Activated T-cell treated with anti-CD3 and anti-CD28 coated beads, Interleukin-2, amount 50 U/mL, for 48 hours (primary cell): ENCODE results near the gene LIN7B.
A peak's percentile ranks its signal among the peaks of the same experiment; 100 is the strongest.

Source experiments
- DNase-seq, 2 experiments: peaks; one replicate each; pipeline ENCODE4 v3.0.0-alpha.2; 2020

Gene LIN7B

GRCh38 chr19:49097453-49098288 lies 16.5 kb upstream of the LIN7B start:
- DNase-seq: peak; percentile 81 to 84

- DNase-seq: no peak
Measured at GRCh38 chr19:49098795-49099194, 15.4 kb upstream of the LIN7B start.

GRCh38 chr19:49101160-49101559 lies 13.0 kb upstream of the LIN7B start:
- DNase-seq: no peak

DNA sequence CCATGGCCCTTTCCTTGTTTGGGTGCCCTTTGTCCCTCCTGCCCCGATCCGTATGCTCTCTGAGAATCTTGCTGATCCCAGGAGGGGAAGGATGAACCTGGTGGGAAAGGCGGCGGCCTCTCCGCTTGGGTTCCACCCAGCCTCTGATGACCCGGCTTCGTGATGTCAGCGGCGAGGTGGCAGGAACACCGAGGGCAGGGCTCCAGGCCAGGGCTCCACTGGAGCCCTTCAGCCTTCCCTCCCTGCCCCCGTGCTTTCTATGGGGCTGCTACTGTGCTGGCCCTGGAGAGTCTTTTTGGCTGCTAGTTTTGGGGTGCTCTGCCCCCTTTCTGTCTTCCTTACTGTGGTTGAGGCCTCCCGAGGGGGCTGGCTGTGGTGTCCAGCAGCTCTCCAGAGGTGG lies 11.9 kb upstream of the LIN7B start:
- no peak for DNase-seq

DNA sequence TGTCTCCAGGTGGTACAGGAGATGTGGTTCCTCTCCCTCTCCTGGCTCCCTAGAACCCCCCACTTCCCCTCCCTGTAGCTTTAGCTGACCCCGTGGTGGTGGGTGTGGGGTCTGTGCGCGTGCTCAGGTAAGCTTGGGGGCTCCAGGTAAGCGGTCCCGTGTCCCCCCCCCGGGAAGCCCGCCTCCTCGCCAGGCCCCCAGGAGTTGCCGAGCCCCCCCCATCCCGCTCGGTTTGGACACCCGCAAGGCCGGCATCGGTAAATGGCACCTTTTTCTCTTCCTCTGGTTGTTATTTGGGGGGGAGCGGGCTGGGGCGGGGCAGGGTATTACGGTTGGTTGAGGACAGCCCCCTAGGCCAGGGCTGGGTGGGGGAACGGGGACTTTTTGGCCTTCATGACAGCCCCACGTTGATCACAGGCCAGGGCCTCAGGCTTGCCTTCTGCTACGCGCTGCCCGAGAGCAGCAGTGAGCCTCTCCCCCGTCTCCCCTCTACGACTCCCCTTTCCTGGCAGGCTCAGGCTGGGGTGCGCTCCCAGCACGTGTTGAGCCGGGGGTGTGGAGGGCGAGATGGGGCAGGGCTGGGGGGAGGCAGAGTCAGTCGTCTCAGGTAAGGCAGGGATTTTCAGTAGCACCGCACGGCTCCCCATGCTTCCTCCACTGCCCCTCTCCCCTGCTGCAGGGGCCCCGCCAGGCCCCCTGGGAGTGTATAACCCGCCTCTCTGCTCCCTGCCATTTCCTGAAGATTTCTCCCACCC lies 10.7 kb upstream of the LIN7B start:
- DNase-seq: no peak

GRCh38 chr19:49104229-49104864 lies 9.8 kb upstream of the LIN7B start:
- DNase-seq: no peak

GRCh38 chr19:49106648-49107135 lies 7.5 kb upstream of the LIN7B start:
- DNase-seq: peak; percentile 81 to 84

GRCh38 chr19:49107625-49108459 lies 6.3 kb upstream of the LIN7B start:
- no peak for DNase-seq

DNA sequence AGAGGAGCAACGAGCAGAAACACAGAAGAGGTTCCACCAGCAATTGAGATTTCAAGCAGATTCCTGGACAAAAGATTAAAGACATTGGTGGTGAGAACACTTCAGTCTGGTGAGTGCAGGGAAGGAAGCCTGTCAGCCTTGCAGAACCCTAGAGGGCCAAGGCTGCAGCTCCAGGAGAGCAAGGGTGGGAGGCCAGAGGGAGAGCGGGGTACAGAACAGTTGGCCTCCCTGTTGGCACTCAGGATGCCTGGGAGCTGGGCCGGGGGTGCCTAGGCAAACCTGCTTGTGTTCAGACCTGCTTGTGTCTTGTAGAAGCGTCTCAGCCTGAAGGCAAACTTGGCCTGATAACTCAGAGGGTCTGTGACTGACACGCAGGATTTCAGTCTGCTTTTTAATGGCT lies 5.1 kb upstream of the LIN7B start:
- no peak for DNase-seq

DNA sequence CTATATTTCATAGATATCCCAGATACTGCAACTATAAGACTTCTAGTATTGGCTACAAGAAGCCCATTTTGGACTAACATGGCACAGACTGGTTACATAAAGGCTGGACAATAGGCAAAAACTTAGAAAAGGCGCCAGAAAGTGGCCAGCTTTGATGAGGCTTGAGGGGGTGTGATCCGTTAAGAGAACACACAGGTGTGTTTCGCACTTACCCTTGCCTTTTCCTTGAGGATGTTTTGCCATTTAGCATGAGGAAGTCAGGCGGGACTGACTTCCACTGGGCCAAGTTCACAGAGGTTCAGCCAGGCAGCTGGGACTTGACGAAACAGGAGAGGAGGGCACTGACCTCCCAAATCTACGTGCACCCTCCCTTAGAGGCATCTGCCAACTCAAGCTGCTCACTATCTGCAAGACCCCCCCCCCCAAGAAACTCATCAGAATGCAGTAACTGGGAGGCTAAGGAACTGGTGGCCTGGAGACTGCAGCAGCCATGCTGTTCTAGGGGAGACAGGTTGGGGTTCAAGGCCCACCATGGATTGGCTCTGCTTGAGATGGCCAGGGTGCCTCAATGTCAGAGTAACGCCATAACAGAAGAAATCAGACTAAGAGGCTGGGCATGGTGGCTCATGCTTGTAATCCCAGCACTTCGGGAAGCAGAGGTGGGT lies 4.5 kb upstream of the LIN7B start:
- no peak for DNase-seq

DNA sequence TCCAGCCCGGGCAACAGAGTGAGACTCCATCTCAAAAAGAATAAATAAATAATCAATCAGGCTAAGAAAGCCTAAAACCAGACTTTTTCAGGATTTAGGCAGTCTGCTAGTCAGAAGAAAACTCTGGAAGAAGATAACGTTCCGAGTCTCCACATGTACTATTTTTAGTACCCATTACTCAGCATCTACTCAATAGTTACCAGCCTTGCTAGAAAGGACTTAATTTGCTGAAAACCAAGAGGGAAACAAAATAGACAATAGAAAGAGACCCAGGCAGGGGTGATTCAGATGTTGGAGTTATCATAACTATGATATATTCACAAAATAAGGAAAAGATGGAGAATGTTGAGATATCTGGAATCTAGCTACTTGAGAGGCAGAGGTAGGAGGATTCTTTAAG lies 3.6 kb upstream of the LIN7B start:
- DNase-seq: no peak

GRCh38 chr19:49111218-49111998 lies 2.8 kb upstream of the LIN7B start:
- DNase-seq: no peak

GRCh38 chr19:49114630-49115363 lies 627 bp downstream of the LIN7B start:
- peak; percentile 72 to 74 for DNase-seq

DNA sequence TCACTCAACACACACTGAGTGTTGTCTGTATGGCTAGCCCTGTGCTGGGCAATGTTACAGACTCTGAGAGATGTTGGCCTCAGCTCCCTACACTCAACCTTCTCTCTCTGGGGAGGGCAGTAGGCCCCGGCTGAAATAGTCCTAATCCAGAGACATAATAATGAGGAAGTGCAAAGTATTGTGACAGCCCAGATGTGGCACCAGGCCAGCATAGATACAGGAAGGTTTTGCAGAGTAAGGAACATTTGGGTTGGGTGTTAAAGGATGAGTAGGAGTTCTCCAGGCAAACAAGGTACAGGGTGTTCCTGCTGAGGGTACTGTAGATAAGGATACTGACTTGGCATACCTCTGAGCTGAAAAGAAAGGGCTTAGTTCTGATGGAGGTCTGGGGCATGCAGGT lies 2.4 kb downstream of the LIN7B start:
- no peak for DNase-seq

DNA sequence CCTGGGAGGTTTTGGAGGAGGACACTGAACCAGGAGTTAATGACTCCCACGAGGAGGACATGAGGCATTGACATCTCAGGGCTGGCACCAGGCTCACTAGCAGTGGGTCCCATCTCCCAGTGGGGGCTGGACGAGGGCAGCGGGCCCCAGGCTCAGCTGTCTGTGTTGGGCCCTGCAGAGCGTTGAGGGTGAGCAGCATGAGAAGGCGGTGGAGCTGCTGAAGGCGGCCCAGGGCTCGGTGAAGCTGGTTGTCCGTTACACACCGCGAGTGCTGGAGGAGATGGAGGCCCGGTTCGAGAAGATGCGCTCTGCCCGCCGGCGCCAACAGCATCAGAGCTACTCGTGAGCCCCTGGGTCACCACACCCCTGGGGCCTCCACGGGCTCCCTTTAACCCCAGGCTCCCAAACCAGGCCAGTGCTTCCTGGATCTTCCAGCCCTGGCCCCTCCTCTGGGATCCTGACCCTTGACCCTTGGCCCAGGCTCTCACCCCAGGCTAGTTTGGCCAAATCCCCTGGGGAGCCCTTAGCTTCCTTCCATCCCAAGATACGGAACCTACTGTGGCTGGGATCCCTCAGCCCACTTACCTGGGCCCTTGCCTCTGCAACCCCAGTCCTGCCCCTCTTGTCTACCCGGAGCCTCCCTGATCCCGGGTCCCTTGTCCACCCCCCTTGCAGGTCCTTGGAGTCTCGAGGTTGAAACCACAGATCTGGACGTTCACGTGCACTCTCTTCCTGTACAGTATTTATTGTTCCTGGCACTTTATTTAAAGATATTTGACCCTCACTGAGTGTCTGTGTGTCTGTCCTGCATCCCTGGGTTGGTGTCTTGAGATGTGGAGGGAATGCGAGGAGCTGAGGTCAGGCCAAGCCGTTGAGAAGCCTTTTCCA lies 3.8 kb downstream of the LIN7B start:
- DNase-seq: no peak

GRCh38 chr19:49118565-49119410 lies 4.6 kb downstream of the LIN7B start, which contains the start of gene C19orf73:
Gene C19orf73 (minus strand): TSS chr19:49119143. CDS start chr19:49119022, 121 bp downstream.
- DNase-seq: peak; percentile 94 to 97

- DNase-seq: peak in 1 of 2 experiments; percentile 47
Measured at GRCh38 chr19:49119411-49120324, 5.5 kb downstream of the LIN7B start, which contains the start of gene PPFIA3. Gene PPFIA3 (plus strand): TSS chr19:49119544. CDS start chr19:49127874, 8,330 bp downstream.
